ENCODE results near the gene NOP14.
"Not testable (repeated sequence)": the region's sequence is repeated elsewhere in the genome, so short reads cannot be mapped to it uniquely, and the experiment has no call there.

NOP14 gene

DNA sequence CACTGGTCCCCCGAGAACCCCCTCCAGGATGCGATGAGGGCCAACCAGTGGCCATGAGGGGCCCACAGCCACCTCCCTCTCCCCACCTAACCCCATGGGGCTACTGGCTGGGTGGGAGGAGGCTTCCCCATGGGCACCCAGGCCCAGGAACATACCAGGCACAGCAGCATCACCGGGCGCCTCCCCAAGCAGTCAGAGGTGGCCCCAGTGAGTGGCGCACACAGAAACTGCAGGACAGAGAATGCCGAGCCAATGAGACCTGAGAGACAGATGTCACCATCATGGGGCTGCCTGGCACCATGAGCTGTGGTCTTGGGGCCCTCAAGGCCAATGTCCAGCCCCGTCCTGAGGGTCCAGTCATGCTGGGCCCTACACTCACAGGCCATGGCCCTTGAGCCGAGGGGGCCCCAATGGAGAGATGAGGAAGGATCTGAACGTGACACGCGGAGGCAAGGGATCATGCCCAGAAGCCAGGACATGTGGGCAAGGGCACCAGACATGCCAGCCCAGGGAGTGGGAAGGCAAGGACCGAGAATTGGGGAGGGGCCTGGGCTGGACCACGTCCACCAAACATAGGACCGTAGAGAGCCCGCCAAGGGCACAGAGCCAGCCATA lies 30.1 kb downstream of the NOP14 start:
- in situ Hi-C loops (cut with MboI; ENCODE audit: low sequenced_read_pairs), result loop anchor here (10.0 kb wide), 1 partner anchor 168 kb away; no protein-coding TSS in a partner anchor

DNA sequence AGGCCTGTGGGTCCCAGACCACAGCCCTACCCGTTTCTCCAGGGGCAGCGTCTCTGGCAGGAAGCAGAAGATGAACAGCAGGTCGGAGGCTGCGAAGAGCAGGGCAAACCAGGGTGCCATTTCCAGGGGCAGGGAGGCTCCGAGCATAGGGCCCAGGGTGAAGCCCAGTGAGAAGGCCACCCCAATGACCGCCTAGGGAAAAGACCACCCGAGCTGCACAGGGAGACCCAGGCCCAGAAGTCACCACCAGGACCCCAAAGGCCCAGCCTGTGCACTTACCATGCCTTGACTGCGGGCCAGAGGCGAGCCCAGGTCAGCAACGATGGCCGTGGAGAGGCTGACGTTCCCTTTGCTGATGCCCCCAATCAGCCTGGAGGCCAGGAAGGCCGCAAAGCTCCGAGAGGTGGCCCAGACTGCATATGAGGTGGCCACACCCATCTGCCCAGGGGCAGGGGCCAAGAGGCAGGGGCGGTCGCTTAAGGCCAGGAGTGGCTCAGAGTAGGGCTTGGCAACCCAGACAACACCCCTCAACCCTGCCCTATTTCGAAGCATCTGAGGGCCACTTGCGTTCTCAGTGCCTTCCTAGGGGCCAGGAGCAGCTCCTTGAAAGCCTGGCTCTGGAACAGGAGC lies 30.8 kb downstream of the NOP14 start:
- in situ Hi-C loops (cut with MboI; ENCODE audit: low sequenced_read_pairs), result loop anchor here (10.0 kb wide), 1 partner anchor 168 kb away; no protein-coding TSS in a partner anchor

DNA sequence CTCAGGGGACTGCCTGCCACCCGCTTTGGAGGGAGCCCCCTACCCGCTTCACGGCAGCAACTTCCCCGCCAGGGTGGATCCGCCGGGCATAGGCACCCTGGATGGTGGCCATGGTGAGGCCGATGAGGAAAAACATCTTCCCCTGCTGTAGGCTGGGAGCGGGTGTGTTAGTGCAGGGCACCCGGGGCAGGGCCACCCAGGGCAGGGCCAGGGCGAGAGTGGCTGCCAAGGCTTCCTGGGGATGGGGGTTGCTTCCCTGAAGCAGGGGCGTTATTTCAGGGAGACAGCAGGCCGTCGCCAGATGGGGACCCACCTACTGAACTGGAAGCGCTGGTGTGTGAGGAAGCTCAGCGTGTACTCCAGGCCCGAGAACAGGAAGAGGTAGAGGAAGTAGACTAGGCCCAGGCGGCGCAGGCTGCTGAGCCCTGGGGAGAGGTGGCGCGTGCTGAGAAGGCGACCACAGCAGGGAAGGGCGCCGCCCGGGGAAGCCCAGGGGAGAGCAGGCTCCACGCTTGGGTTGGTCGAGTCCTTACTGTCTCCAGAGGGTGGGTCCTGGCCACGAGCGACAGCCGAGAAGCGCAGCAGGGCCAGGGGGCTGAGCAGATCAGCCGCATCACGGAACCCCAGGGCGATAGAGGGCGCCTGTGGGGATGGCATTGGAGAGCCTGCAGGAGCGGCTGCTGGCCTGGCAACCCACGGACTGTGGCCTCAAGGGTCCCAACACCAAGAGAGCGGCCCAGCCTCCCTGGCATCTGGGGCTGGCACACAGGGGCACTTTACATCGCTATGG lies 31.5 kb downstream of the NOP14 start:
- in situ Hi-C loops (cut with MboI; ENCODE audit: low sequenced_read_pairs), result loop anchor here (10.0 kb wide), 1 partner anchor 167 kb away; no protein-coding TSS in a partner anchor

DNA sequence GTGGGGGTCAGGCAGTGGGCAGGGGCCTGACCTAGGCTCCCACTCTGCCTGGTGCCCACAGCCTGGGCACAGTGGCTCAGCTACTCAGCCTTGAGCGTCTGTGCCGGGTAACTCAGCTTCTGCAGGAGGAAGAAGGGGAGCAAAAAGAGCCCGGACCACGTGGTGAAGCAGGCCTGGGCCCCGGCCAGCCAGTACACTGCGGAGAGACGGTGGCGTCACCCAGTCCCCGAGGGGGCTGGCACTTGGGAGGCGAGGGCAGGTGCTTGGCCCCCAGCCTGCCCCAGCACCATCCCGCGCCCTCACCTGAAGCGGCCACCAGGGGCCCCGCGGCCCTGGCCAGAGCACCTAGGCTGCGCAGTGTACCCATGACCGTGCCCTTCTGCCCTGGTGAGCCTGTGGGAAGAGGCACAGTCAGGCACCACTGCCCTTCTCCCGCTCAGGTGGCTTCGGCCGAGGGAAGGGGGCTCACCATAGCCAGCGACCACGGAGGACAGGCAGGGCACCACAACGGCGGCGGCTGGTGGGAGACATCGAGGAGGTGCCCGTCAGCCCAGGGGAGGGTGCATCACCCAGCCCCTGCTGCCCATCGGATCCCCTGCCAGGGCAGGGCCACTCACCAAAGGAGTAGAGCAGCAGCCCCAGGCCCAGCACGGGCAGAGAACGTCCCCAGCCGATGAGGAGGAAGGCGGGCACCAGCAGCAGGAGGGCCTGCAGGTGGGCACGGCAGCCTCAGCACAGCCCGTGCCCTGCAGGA lies 32.3 kb downstream of the NOP14 start:
- in situ Hi-C loops (cut with MboI; ENCODE audit: low sequenced_read_pairs), result loop anchor here (10.0 kb wide), 1 partner anchor 166 kb away; no protein-coding TSS in a partner anchor

DNA sequence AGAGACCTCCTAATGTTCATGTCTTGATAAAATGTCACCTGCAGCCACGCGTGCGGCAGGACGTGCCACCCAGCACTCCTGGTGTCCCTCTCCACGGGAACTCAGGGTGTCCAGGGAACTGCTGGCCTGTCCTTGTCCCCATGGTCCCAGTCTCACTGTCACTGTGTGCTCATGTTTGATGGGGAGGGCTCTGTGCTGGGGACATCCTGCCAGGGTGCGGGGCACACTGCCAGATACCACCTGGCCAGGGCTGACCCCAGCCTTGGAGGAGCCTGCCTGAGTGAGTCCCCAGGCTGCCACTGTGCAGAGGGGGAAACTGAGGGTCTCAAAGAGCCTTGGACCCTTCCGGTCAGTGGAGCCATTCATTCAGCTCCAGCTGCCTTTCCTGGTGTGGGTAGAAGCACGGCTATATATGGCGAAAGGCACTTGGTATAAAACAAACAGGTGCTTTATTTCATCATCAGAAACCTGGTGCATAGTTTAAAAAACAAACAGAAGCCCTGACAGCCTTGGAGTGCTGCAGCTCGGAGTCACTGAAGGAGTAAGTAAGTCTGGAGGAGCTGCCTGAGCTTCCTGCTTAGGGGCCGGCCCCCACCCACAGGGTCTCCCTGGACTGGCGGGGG lies 33.0 kb downstream of the NOP14 start:
- in situ Hi-C loops (cut with MboI; ENCODE audit: low sequenced_read_pairs), result loop anchor here (10.0 kb wide), 1 partner anchor 165 kb away; no protein-coding TSS in a partner anchor

DNA sequence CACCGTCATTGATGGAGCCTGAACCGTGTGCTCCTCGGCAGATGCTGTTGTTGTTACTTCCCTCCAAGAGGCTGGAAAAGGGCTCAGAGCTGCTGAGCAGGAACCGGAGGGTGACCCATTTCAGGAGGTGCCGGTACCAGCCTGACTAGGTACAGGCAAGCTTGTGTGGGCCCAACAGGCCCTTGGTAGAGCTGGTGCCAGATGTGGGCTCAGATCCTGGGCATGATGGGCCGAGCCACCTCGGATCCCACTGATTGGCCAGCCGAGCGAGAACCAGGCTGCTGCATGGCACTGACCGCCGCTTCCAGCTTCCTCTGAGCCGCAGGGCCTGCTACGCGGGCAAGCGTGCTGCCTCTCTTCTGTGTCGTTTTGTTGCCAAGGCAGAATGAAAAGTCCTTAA lies 33.7 kb downstream of the NOP14 start:
- in situ Hi-C loops (cut with MboI; ENCODE audit: low sequenced_read_pairs), result no loop called here

DNA sequence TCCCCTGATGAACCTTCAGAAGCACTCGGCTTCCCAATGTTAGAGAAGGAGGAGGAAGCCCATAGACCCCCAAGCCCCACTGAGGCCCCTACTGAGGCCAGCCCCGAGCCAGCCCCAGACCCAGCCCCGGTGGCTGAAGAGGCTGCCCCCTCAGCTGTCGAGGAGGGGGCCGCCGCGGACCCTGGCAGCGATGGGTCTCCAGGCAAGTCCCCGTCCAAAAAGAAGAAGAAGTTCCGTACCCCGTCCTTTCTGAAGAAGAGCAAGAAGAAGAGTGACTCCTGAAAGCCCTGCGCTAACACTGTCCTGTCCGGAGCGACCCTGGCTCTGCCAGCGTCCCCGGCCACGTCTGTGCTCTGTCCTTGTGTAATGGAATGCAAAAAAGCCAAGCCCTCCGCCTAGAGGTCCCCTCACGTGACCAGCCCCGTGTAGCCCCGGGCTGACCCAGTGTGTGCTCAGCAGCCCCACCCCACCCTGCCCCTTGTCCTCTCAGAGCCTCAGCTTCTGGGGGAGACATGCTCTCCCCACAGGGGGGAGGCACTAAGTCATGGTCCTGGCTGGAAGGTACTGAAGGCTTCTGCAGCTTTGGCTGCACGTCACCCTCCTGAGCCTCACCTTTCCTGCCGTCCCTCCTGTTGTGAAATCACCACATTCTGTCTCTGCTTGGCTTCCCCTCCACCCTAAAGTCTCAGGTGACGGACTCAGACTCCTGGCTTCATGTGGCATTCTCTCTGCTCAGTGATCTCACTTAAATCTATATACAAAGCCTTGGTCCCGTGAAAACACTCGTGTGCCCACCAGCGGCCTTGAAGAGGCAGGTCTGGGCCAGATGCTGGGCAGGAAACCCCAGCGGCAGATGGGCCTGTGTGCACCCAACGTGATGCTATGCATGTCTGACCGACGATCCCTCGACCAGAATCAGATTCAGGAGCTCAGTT lies 34.7 kb downstream of the NOP14 start:
- in situ Hi-C loops (cut with MboI; ENCODE audit: low sequenced_read_pairs), result no loop called here

DNA sequence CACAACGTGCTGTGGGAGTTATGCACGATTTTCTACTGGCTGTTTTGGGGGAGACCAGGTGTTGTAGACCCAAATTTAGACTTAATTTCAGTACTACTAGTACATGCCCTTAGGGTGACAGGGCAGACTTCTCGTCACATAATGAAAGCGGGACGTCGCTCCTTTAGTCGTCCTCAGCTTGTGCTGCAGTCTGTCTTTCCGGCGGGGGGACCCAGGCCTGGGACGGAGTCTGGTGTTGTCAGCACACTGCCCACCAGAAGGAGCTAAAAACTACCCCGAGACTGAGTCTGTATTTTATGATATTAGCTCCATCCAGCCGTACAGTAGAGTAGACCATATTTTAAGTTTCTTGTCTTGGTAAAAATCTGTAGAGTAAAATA lies 35.5 kb downstream of the NOP14 start:
- in situ Hi-C loops (cut with MboI; ENCODE audit: low sequenced_read_pairs), result no loop called here

DNA sequence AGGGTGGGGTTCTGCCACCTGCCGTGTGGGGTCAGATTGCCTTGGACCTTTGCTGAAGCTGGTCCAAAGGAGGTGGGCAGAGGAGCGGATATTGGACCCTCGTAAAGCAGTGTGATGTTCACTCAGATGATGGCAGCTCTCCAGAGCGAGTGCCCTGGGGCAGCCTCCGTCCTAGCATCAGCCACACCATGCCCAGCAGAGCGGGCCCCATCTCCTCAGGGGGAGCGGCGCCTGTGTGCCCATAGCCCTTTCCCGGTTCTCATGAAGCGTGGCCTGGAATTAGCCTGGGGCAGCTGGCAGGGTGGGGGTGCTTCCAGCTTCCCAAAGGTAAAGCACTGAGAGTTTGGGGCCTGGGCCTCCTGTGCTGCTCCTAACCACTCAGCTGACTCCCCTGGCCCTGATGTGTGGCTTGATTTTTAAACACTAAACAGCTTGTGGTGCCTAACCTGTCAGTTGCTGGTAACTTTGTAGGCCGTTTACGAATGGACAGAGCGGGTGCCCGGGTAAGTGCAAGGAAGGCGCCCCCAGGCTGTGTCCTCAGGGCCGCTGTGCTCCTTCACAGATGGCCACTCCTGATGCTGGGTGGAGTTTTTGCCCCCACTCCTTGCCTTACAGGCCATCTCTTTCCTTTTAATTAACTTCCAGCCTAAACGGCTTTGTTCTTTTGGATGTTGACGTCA lies 36.0 kb downstream of the NOP14 start:
- in situ Hi-C loops (cut with MboI; ENCODE audit: low sequenced_read_pairs), result no loop called here

DNA sequence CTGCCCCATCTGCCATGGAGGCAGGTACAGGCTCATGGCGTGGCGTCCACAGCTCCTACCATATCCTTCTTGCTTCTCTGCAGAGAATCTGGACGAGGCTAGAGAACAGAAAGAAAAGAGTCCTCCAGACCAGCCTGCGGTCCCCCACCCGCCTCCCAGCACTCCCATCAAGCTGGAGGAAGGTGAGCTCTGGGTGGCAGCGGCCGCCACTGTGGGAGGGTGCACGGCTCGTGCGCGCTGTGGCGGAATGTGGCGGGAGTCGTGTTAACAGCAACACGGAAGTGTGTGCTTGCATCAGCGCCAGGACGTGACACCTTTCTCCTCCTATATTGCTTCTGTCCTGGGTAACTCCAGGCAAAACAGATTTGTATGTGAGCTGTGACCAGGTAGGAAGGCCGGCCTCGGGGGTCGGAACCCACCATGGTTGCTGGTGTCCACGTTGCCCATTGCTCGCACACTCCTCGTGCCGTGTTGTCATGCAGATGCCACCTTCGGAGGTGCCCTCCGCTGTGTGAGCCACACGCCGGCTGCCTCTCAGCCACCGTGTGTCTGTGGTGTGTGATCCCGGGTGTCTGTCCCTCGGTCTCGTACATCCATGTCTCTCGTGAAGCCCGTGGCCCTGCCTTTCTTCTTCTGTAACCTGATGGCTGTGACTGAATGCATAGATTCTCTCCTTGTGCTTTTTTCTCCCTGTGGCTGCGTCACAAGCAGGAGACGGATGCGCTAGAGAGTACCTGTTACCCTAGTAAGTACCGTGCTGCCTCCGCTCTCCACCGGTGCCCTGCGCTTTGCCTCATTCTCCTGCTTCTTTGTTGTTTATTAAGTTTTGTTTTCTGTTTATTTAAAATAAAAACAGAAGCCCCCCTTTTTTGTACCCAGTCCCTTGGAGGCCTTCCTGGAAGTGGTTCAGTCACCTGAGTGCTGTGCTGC lies 37.0 kb downstream of the NOP14 start:
- in situ Hi-C loops (cut with MboI; ENCODE audit: low sequenced_read_pairs), result no loop called here

DNA sequence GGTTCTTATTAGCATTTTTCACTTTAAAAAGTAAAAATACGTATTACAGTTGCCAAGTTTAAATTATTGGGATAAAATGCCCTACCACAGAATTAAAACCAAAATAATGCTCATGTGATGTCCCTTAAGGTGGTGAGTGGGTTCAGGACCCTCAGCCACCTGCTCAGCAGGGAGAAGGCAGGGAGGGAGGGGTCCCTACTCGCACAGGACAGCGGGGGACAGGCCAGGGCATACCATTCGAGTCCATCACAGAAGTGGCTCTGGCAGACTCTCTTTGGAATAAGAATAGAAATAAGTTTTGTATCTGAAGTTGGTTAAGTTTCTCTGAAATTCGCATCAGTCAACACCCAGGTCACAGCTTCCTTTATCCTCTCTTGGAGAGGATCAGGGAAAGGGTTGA lies 37.7 kb downstream of the NOP14 start:
- in situ Hi-C loops (cut with MboI; ENCODE audit: low sequenced_read_pairs), result no loop called here

DNA sequence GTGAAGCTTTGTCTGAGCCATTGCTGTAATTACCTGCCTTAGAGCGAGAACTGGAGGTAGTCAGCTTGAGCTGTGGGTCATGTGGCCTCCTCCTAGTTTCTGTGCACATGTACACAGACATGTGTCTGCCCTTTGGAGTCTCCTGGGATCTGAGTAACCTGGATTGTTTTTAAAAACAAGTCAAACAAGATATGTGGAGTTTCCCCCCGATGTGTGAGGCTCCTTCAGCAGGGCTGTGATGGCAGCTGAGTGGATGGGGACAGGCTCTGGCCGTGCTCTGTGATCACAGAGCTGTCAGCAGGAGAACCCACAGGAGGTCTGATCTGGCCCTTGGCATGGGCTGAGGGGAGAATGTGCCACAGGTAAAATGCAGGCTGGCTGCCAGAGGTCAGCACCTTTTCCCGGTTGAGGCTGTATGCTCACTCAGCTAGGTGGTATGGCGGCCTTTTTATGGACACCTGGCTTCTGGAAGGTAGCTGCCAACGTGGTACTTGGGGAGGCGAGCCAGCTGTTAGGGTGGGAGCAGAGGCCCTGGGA lies 38.4 kb downstream of the NOP14 start:
- in situ Hi-C loops (cut with MboI; ENCODE audit: low sequenced_read_pairs), result no loop called here

DNA sequence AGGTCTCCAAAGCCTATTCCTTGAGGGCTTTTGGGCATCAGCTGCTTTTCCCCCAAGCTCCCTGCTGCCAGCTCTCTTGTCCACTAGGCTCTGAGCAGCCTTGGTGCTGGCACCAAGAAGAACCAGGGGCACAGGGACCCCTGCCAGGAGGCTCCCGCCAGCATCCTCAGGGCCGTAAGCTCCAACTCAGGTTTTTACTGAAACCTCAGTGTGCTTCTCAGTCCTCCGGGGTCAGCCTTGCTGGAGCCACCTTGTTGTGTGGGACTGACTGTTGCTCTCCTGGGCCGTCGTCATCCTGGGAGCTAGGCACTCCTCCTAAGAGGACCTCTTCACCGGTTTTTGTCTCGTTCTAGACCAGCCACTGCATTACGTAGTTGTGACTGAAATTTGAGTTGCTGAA lies 38.9 kb downstream of the NOP14 start:
- in situ Hi-C loops (cut with MboI; ENCODE audit: low sequenced_read_pairs), result no loop called here

DNA sequence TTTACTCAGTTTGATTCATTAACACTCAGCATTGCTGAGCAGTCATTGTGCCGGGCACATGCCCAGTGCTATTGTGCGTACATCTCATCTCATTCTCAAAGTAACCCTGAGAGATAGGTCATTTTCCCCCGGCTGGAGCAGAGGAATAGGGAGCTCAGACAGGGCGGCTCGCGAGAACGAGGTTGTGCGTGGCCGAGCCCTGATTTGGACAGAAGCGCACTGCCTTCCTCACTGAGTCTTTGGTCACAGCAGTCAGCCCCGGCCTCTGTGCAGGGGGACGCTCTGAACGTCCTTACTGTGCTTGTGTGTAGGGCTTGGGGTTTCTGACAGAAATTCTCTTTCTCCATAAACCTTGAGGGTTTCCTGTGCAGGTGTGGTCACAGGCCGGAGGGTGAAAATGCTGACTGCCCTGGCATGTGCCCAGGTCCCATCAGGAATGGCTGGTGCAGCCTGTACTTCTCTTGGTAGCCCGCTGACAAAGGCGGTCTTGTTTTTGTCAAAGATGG lies 39.5 kb downstream of the NOP14 start:
- in situ Hi-C loops (cut with MboI; ENCODE audit: low sequenced_read_pairs), result no loop called here

DNA sequence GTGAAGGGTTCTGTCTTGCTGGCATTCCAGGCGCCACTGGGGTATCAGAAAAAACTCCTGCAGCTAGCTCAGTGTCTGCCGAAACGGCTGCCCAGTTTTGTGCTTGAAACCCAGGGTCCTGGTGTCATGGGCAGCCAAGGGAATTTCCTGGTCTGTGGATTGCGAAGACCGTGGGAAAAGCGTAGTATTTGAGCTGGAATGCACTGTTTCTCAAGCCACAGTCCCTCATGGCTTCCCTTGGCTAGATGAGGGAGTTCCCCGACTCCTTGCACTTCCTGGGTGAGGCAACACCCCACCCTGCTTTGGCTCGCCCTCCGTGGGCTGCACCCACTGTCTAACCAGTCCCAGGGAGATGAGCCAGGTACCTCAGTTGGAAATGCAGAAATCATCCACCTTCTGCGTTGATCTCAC lies 40.1 kb downstream of the NOP14 start:
- in situ Hi-C loops (cut with MboI; ENCODE audit: low sequenced_read_pairs), result no loop called here

DNA sequence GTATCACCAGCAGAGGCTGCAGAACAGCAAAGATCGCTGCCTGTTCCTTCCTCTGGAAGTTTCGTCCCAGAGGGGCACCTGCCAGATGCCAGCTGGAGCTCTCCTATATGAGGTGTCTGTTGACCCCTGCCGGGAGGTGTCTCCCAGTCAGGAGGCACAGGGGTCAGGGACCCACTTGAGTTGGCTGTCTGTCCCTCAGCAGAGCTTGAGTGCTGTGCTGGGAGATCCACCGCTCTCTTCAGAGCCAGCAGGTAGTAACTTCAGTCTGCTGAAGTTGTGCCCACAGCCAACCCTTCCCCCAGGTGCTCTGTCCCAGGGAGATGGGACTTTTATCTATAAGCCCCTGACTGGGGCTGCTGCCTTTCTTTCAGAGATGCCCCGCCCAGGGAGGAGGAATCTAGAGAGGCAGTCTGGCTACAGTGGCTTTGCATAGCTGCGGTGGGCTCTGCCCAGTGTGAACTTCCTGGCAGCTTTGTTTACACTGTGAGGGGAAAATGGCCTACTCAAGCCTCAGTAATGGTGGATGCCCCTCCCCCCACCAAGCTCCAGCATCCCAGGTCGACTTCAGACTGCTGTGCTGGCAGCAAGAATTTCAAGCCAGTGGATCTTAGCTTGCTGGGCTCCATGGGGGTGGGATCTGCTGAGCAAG lies 40.6 kb downstream of the NOP14 start:
- in situ Hi-C loops (cut with MboI; ENCODE audit: low sequenced_read_pairs), result not testable (repeated sequence)

DNA sequence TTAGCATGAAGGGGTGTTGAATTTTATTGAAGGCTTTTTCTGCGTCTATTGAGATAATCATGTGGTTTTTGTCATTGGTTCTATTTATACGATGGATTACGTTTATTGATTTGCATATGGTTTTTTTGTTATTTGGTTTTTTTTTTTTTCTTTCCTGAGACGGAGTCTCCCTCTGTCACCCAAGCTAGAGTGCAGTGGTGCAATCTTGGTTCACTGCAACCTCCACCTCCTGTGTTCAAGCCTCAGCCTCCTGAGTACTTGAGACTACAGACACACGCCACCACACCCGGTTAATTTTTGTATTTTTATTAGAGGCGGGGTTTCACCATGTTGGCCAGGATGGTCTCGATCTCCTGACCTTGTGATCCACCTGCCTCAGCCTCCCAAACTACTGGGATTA lies 44.5 kb downstream of the NOP14 start:
- in situ Hi-C loops (cut with MboI; ENCODE audit: low sequenced_read_pairs), result not testable (repeated sequence)

All from HL-60/S4 treated with phorbol 12-myristate 13-acetate at 8.2 ng/mL for 4 days and 3 days (cell line).